WTC11 (cell line): Measurements from ENCODE around the gene DNAJC24. TPM values are rescaled to one million over a fixed set of nuclear protein-coding genes. Genes with fewer than 3 reads are reported as not detected.

Experiments used
- ATAC-seq: fragments of 200-7000 bp; cut with Tn5 transposase; 2 replicates; pipeline ENCODE4 v1.10.0; 2021; ENCODE audit warnings: mild to moderate bottlenecking, moderate library complexity
- CTCF ChIA-PET: fragments of 300-600 bp; sonication (Branson Sonifier 250); formaldehyde crosslinking; loops from one replicate; lab custom pipeline; 2021; ENCODE audit warnings: antibody characterized with exemption; lab: Charles Lee
- POLR2A ChIA-PET: fragments of 350-600 bp; sonication (Branson Sonifier 250); formaldehyde crosslinking; loops from one replicate; lab custom pipeline; 2021; ENCODE audit warnings: antibody characterized with exemption; lab: Charles Lee
- DNase-seq: peaks from one replicate; pipeline ENCODE4 v3.0.0; 2021; ENCODE audit warnings: low spot score
- H3K27ac Mint-ChIP-seq: 2 replicates; pipeline ENCODE4 v1.8.0; 2021; ENCODE audit warnings: mixed read lengths
- H3K27me3 Mint-ChIP-seq: 2 replicates; pipeline ENCODE4 v1.8.0; 2021; ENCODE audit warnings: low read depth, mild to moderate bottlenecking, moderate library complexity, mixed read lengths
- H3K36me3 Mint-ChIP-seq: 2 replicates; pipeline ENCODE4 v1.8.0; 2021; ENCODE audit warnings: mixed read lengths
- H3K4me1 Mint-ChIP-seq: 2 replicates; pipeline ENCODE4 v1.8.0; 2022; ENCODE audit warnings: mixed read lengths
- H3K4me3 Mint-ChIP-seq: 2 replicates; pipeline ENCODE4 v1.8.0; 2021; ENCODE audit warnings: mild to moderate bottlenecking, moderate library complexity, mixed read lengths
- H3K9me3 Mint-ChIP-seq: 2 replicates; pipeline ENCODE4 v1.8.0; 2021; ENCODE audit warnings: mixed read lengths
- ATF2 ChIP-seq: sonication (generic); formaldehyde crosslinking; IDR thresholded peaks from 2 replicates; pipeline ENCODE4 v1.8.1; 2022; ENCODE audit warnings: low read depth, missing genetic modification reagents, borderline replicate concordance
- CREM ChIP-seq: sonication (generic); formaldehyde crosslinking; IDR thresholded peaks from 2 replicates; pipeline ENCODE4 v1.8.1; 2022; ENCODE audit warnings: mild to moderate bottlenecking, missing genetic modification reagents, moderate library complexity
- E2F1 ChIP-seq: sonication (generic); formaldehyde crosslinking; IDR thresholded peaks from 2 replicates; pipeline ENCODE4 v1.8.0; 2022; ENCODE audit warnings: mild to moderate bottlenecking, missing genetic modification reagents
- ERG ChIP-seq: fragments of 250-450 bp; sonication (Bioruptor Pico); IDR thresholded peaks from 2 replicates; pipeline ENCODE4 v1.8.0; 2021; ENCODE audit warnings: mild to moderate bottlenecking
- ESRRA ChIP-seq: sonication (generic); formaldehyde crosslinking; IDR thresholded peaks from 2 replicates; pipeline ENCODE4 v1.8.1; 2022; ENCODE audit warnings: mild to moderate bottlenecking, missing genetic modification reagents, borderline replicate concordance
- ETV6 ChIP-seq: sonication (generic); formaldehyde crosslinking; IDR thresholded peaks from 2 replicates; pipeline ENCODE4 v1.8.1; 2022; ENCODE audit warnings: mild to moderate bottlenecking, missing genetic modification reagents
- GABPB1 ChIP-seq: sonication (generic); formaldehyde crosslinking; IDR thresholded peaks from 2 replicates; pipeline ENCODE4 v1.8.1; 2023; ENCODE audit warnings: mild to moderate bottlenecking, missing genetic modification reagents
- HMGXB4 ChIP-seq: sonication (generic); formaldehyde crosslinking; IDR thresholded peaks from 2 replicates; pipeline ENCODE4 v1.8.1; 2023; ENCODE audit warnings: mild to moderate bottlenecking, moderate library complexity, missing genetic modification reagents
- IRF1 ChIP-seq: sonication (generic); formaldehyde crosslinking; IDR thresholded peaks from 2 replicates; pipeline ENCODE4 v1.8.0; 2023; ENCODE audit warnings: missing genetic modification reagents
- JAZF1 ChIP-seq: fragments of 250-450 bp; sonication (Bioruptor Pico); IDR thresholded peaks from 2 replicates; pipeline ENCODE4 v1.9.0; 2021; ENCODE audit warnings: moderate library complexity, mild to moderate bottlenecking, inconsistent platforms
- JUN ChIP-seq: sonication (generic); formaldehyde crosslinking; IDR thresholded peaks from 2 replicates; pipeline ENCODE4 v1.8.0; 2023; ENCODE audit warnings: mild to moderate bottlenecking, missing genetic modification reagents
- PRDM15 ChIP-seq: sonication (generic); formaldehyde crosslinking; IDR thresholded peaks from 2 replicates; pipeline ENCODE4 v1.8.0; 2022; ENCODE audit warnings: missing genetic modification reagents
- RELA ChIP-seq: sonication (generic); formaldehyde crosslinking; IDR thresholded peaks from 2 replicates; pipeline ENCODE4 v1.8.1; 2022; ENCODE audit warnings: missing genetic modification reagents, mild to moderate bottlenecking, borderline replicate concordance
- SOX15 ChIP-seq: fragments of 250-450 bp; sonication (Bioruptor Pico); IDR thresholded peaks from 2 replicates; pipeline ENCODE4 v1.9.0; 2021; ENCODE audit warnings: mild to moderate bottlenecking
- SP1 ChIP-seq: sonication (generic); formaldehyde crosslinking; conservative IDR thresholded peaks from 2 replicates; pipeline ENCODE4 v1.8.1; 2022; ENCODE audit warnings: missing genetic modification reagents
- TCF7 ChIP-seq: sonication (generic); formaldehyde crosslinking; IDR thresholded peaks from 2 replicates; pipeline ENCODE4 v1.8.0; 2022; ENCODE audit warnings: mild to moderate bottlenecking, low read depth, missing genetic modification reagents, moderate library complexity
- TEAD4 ChIP-seq: sonication (generic); formaldehyde crosslinking; IDR thresholded peaks from 2 replicates; pipeline ENCODE4 v1.8.0; 2022; ENCODE audit warnings: mild to moderate bottlenecking, missing genetic modification reagents
- USF2 ChIP-seq: sonication (generic); formaldehyde crosslinking; IDR thresholded peaks from 2 replicates; pipeline ENCODE4 v1.8.1; 2023; ENCODE audit warnings: mild to moderate bottlenecking, missing genetic modification reagents, moderate library complexity
- ZBTB43 ChIP-seq: sonication (generic); formaldehyde crosslinking; IDR thresholded peaks from 2 replicates; pipeline ENCODE4 v1.8.1; 2023; ENCODE audit warnings: mild to moderate bottlenecking, missing genetic modification reagents
- ZNF219 ChIP-seq: sonication (generic); formaldehyde crosslinking; IDR thresholded peaks from 2 replicates; pipeline ENCODE4 v1.8.0; 2023; ENCODE audit warnings: missing genetic modification reagents, mild to moderate bottlenecking, borderline replicate concordance
- total RNA-seq: library from RNA; stranded (reverse); gene quantifications from 3 replicates; pipeline ENCODE4 v1.2.3, GENCODE V29; 2021

The DNAJC24 gene
- total RNA-seq, 1 experiment from 2014 or later = 15.4 TPM

GRCh38 chr11:31445621-31446020 lies 76.0 kb downstream of the DNAJC24 start:
- no peaks in the 10 kb centered on the region for H3K9me3 Mint-ChIP-seq
- DNase-seq (no peak), ATAC-seq (no peak)
- POLR2A ChIA-PET = no interaction called here
- TF ChIP-seq PRDM15 (no peak), ESRRA (CRISPR knock-in tag) (no peak), HMGXB4 (CRISPR knock-in tag) (no peak), E2F1 (CRISPR knock-in tag) (no peak), ZBTB43 (CRISPR knock-in tag) (no peak), SOX15 (CRISPR knock-in tag) (no peak), ERG (CRISPR knock-in tag) (no peak)
- peaks cover 6% of the 10 kb centered on the region; the same call in 1 of the 2 replicates for H3K36me3 Mint-ChIP-seq
- CTCF ChIA-PET = no interaction called here
- H3K4me1 Mint-ChIP-seq = peaks cover 24% of the 10 kb centered on the region
- no peaks in the 10 kb centered on the region for H3K27me3 Mint-ChIP-seq
- H3K4me3 Mint-ChIP-seq = no peak overlapping the region
- H3K27ac Mint-ChIP-seq = no peak overlapping the region

- CTCF ChIA-PET = no interaction called here
- H3K4me1 Mint-ChIP-seq = peaks cover 2% of the 10 kb centered on the region
- H3K27me3 Mint-ChIP-seq = no peaks in the 10 kb centered on the region
- ATAC-seq (no peak), DNase-seq (no peak)
- no peaks in the 10 kb centered on the region for H3K9me3 Mint-ChIP-seq
- H3K4me3 Mint-ChIP-seq = no peak overlapping the region
- no peak for TF ChIP-seq SP1 (CRISPR knock-in tag)
- TF ChIP-seq JUN (CRISPR knock-in tag) = no peak
- no peak for TF ChIP-seq USF2 (CRISPR knock-in tag)
- TF ChIP-seq ETV6 = no peak
- no peak for TF ChIP-seq JAZF1 (CRISPR knock-in tag)
- TF ChIP-seq ATF2 (CRISPR knock-in tag) = no peak
- no peak for TF ChIP-seq GABPB1
- TF ChIP-seq RELA (CRISPR knock-in tag) = no peak
- no peak for TF ChIP-seq TEAD4 (CRISPR knock-in tag)
- TF ChIP-seq TCF7 (CRISPR knock-in tag) = no peak
- no peak for TF ChIP-seq ZNF219 (CRISPR knock-in tag)
- no peak for TF ChIP-seq IRF1 (CRISPR knock-in tag)
- TF ChIP-seq CREM (CRISPR knock-in tag) = no peak
- TF ChIP-seq ZBTB43 (CRISPR knock-in tag) = no peak
- H3K27ac Mint-ChIP-seq = no peak overlapping the region
- peaks cover 6% of the 10 kb centered on the region; the same call in 1 of the 2 replicates for H3K36me3 Mint-ChIP-seq
- POLR2A ChIA-PET = no interaction called here
Measured at GRCh38 chr11:31449040-31449439, 79.4 kb downstream of the DNAJC24 start.
